ENCODE results near the gene SUMF1.

The SUMF1 gene

GRCh38 chr3:4506559-4507023 lies 39.5 kb upstream of the SUMF1 start:
- no peak overlapping the region for H3K4me3 ChIP-seq (ENCODE audit: low read depth, low read length)
- TF ChIP-seq CTCF (IDR thresholded peaks at IDR 0.05; ENCODE audit: insufficient read depth, low read length, missing control alignments): no peak
- DNase-seq (ENCODE audit: low read depth, low spot score): no peak
- ChIA-PET POLR2A (no interaction called here), CTCF (no interaction called here)

GRCh38 chr3:4505688-4506558 lies 38.9 kb upstream of the SUMF1 start:
- POLR2A ChIA-PET: interaction anchor here (2.4 kb wide), 1 partner anchor 13 kb away, joined by 8 read pairs; the partner anchor contains the start of gene ITPR1
- CTCF ChIA-PET: interaction anchor here (0.9 kb wide), 1 partner anchor 156 kb away, joined by 6 read pairs; no protein-coding TSS in a partner anchor
- H3K4me3 ChIP-seq (ENCODE audit: low read depth, low read length): no peak overlapping the region
- DNase-seq (ENCODE audit: low read depth, low spot score): no peak
- TF ChIP-seq CTCF (IDR thresholded peaks at IDR 0.05; ENCODE audit: insufficient read depth, low read length, missing control alignments): no peak

- no peak overlapping the region for H3K4me3 ChIP-seq (ENCODE audit: low read depth, low read length)
Measured at GRCh38 chr3:4504340-4505261, 37.5 kb upstream of the SUMF1 start.

GRCh38 chr3:4503050-4503449 lies 36.0 kb upstream of the SUMF1 start:
- no peak overlapping the region for H3K4me3 ChIP-seq (ENCODE audit: low read depth, low read length)
- POLR2A ChIA-PET: no interaction called here
- CTCF ChIA-PET: no interaction called here

More at GRCh38 chr3:4504340-4505261, 37.5 kb upstream of the SUMF1 start:
- no peak for DNase-seq (ENCODE audit: low read depth, low spot score)
- CTCF ChIA-PET: interaction anchor here (0.9 to 2.0 kb wide), 2 partner anchors 11 to 154 kb away, joined by 6 read pairs; partner anchors contain the start of gene ITPR1
- no peak for TF ChIP-seq CTCF (IDR thresholded peaks at IDR 0.05; ENCODE audit: insufficient read depth, low read length, missing control alignments)
- POLR2A ChIA-PET: interaction anchor here (2.4 kb wide), 1 partner anchor 11 kb away, joined by 8 read pairs; the partner anchor contains the start of gene ITPR1

GRCh38 chr3:4501927-4502326 lies 34.9 kb upstream of the SUMF1 start:
- ChIA-PET CTCF (interaction anchor here (0.6 kb wide), 1 partner anchor 9 kb away, joined by 6 read pairs; no protein-coding TSS in a partner anchor), POLR2A (no interaction called here)

More at GRCh38 chr3:4503050-4503449, 36.0 kb upstream of the SUMF1 start:
- no peak for DNase-seq (ENCODE audit: low read depth, low spot score)
- no peak for TF ChIP-seq CTCF (IDR thresholded peaks at IDR 0.05; ENCODE audit: insufficient read depth, low read length, missing control alignments)

More at GRCh38 chr3:4501927-4502326, 34.9 kb upstream of the SUMF1 start:
- H3K4me3 ChIP-seq (ENCODE audit: low read depth, low read length): no peak overlapping the region
- no peak for DNase-seq (ENCODE audit: low read depth, low spot score)
- TF ChIP-seq CTCF (IDR thresholded peaks at IDR 0.05; ENCODE audit: insufficient read depth, low read length, missing control alignments): no peak
